NCI-H446 treated with DMSO at 0.1 percent for 48 hours (cell line): Measurements from ENCODE around the gene PEX10.

Experiments
- DNase-seq: peaks from one replicate; lab custom pipeline; 2025; lab: John Stamatoyannopoulos, UW

PEX10 gene

DNA sequence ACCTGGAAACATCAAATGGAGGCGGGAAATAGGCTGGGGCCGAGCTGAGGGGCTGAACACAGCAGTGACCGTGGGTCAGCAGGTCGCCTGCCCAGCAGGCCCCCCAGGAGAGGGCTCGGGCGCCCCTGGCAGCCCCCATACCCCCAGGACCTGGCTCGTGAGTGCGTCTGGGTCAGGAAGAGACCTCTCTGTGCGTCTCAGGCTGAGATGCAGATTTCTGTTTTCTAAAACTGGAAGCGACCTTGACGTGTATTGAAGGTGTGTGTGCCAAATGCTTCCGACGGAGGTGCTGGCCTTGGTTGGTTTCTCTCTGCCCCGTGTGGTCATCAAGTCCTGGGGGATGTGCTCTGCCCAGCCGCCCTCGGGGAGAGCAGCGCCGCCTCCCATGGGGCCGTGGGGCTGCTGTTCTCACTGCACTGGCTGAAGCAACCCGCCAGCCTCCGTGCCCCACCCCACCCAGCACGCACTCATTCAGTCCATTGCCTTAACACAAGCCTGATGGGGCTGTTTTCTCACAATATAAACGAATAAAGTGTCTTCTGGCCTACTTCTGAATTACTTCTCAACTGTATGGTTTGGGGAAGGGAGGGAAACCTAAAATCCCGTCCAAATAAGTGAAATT lies 7.4 kb downstream of the PEX10 start:
- DNase-seq, result no peak

DNA sequence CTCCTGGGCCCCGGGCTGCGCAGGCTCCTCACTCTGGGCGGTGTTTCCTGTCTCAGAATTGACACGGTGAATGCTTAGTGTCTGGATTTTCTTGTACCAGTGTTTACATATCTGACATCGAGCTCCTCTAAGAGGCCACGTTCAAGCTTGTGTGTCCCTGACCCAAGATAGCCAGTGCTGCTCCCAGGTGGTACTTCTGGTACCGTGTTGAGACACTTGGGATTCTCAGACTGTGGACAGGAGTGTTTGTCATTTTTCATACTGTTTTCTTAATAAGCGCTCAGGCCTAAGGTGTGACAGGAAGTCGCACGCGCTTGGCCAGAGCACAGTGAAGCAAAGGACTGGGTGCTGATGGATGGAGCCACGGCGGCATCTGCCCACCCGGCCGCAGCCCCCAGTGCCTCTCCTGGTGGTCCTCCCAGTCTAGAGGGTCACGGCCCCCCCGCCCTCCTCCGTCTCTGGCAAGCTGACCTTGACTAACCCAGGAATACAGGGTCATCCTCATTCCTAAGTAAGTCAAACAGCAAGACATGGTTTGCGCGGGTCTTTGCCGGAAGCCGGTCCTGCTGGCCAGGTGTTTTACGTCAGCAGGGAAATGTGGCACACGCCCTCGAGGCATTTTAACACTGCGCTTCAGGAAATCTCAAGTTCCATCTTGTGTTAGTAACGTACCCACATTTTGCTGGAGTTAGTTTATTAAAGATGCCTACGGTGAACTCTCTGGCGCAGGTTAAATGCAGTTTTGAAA lies 8.0 kb downstream of the PEX10 start:
- no peak for DNase-seq

DNA sequence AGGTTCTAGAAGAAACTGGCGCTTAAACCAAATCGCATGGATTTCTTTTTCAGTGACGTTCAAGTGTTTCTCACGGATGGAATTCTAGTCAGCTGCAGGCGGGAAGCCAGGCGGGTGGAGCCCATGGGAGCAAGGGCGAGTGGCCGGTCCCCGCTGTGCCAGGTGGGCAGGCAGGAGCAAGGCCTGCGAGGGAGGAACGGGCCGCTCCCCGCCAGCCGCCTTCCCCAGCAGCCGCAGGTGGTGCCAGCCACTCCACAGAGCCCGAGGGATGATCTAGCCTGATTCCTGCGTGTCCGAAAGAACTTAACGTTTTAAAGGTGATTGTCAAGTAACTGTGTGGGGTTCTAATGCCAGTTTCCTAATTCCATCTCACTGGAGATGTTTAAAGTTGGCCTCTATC lies 9.1 kb downstream of the PEX10 start:
- no peak for DNase-seq

DNA sequence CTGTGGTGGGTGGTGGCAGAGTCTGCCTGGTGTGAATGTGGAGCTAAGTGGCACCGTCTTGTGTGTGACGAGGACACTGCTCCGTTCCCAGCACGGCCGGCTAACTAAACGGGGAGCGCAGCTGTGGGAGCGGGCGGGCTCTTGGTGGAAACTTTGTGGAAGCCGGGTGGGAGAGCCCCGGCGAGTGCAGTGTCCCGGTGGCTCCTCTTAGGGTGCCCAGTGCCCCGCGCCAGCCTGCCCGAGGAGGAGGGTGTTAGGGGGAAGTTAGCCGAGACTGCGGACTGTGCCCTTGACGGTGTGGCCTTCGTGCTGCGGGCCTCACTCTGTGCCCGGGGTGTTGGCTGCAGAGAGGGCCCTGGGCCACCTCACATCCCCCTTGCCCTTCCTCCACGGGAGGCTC lies 9.9 kb downstream of the PEX10 start:
- DNase-seq, result no peak

DNA sequence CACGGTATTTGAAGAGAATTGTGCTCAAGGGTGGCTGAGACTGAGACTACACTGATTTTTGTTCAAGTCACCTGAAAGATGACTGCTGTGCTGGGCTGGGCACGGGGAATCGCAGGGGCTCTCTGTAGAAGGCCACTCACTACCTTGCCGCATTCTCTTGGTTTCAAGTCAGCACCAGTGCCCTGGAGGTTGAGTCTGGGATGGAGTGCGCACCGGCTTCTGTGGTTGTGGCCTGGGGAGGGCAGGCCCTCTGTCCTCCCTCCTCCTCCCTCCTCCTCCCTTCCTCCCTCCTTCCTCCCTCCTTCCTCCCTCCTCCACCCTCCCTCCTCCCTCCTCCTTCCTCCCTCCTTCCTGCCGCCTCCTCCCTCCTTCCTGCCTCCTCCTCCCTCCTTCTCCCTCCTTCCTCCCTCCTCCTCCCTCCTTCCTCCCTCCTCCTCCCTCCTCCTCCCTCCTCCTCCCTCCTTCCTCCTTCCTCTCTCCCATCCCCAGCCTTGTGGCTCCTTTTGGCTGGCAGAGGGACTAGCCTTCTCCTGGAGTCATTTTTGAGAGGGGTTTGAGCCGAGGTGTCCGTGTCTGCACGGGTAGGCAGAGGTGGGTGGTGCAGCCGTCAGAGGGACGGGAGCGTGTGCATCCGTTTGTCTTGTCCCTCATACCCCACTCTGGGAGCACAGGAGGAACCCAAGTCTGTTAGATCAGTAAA lies 11.3 kb downstream of the PEX10 start:
- no peak for DNase-seq

DNA sequence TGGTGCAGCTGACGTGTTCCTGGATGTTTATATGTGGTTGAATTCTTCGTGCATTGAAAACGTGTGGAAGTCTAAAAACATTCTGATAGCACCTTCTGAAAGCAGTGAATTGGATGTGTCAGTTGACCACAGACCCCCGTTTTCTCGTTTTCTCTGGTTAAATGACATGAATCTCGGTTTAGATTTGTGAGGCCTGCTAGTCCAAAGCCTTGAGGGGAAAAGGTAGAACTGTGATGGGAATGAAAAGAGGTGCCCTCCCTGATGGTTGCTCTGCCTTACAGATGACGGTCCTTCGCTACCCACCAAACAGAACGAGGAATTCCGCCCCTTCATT lies 11.8 kb downstream of the PEX10 start:
- DNase-seq, result no peak

DNA sequence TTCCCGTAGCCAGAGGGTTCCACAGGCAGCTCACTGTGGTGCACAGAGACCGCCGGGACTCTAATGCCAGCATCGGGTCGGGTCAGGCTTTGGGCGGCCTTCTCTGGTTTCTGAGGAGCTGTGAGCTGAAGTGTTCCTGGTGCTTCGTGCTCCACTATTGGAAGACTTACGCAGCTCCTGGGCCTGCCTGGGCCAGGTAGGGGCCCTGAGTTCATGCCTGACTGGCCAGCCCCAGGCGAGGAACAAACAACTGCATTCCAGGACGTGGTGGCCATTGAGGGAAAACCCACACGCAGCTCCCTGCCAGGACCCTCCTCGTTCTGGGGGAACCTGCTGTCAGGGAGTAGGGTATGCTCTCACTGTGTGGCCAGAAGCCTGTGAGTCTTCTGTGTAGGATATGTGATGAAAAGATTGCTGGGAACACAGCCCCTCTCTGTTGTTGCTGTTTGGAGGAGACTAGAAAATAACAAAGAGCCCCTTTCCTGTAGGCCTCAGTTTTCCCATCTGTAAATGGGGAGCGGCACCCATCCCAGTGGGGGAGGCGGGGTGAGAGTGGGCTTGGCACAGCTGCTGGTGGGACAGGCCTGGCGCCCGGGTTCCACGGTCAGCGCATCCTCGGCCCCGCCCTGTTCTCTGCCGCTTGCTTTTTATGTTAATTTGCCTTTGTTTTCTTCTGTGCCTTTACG lies 12.3 kb downstream of the PEX10 start:
- DNase-seq, result no peak

DNA sequence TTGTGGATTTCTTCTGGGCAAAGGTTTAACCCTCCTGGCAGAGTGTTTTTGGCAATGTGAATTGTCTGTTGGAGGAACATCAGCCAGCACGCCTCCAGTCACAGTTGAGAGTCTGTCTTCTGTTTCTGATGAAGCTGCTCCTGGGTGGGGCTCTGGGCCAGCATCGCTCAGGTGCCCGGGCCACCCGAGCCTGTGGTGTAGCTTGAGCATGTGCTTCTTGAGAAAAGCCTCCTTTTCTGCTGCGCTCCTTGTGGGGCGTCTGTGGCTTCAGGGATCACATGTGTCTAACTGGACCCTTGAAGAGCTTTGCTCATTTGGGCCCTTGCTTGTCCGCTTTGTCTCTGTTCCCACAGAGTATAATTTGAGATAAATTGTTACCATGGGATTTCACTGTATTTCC lies 13.5 kb downstream of the PEX10 start:
- no peak for DNase-seq

DNA sequence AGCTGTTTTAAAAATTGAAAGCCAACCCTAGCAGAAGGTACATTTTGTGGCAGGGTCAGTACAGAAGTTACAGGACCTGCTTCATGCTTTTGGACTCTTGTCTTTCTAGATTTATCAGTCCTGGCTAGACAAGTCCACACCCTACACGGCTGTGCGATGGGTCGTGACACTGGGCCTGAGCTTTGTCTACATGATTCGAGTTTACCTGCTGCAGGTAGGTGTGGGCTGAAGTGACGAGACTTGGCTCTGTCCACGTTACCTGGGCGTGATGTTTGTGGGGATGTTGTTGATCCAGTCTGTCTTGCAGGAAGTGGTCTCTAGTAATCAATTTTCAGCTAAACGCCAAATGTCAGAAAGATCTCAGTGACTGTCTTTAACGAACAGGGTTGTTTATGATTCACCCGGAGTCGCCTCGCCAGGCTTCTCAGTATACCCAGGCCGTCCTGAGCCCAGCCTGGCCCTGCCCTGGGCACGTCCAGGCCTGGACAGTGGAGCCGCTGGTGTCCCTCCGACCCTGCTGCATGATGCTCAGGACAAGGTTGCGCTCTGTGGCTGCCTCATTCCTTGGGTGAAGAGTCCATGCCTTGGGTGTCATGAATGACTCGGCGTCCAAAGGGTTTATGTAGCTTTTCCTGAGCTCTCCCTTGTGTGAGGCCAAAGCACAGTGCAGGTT lies 15.2 kb downstream of the PEX10 start:
- no peak for DNase-seq

DNA sequence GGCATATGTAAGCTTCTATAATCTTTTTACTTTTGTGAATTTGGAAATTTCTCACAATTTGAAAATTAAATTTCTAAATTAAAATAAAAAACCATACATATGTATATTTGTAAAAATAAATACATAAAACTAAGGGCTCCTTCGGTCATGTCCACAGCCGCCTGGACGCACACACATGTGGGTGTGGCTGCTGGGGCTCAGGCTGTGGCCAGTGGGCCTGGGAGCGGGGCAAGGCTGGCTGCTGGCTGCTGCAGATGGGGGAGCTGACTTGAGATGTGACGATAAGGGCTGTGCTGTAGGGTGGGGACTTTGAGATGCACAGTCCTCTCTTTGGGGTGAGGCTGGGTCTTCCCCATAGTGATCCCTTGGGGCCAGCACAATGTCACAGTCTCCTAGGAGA lies 15.9 kb downstream of the PEX10 start:
- DNase-seq, result no peak

DNA sequence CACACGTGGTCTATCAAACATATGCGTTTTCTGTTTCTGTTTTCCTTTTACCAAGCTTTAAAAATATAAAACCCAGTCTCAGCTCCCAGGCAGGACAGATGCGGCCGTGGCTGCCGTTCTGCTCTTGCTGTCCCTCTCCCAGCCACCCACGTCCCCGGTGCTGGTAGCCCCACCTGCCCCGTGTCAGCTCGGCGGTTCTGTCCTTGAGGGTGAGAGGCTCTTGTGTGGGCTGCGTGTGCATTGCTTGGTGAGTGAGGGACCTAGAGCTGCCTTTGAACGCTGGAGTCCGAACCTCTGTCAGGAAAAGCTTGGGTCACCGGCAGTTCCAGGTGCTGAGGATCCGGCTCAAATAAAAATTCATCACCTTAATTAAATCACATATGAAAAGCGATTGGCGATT lies 16.3 kb downstream of the PEX10 start:
- DNase-seq, result no peak

DNA sequence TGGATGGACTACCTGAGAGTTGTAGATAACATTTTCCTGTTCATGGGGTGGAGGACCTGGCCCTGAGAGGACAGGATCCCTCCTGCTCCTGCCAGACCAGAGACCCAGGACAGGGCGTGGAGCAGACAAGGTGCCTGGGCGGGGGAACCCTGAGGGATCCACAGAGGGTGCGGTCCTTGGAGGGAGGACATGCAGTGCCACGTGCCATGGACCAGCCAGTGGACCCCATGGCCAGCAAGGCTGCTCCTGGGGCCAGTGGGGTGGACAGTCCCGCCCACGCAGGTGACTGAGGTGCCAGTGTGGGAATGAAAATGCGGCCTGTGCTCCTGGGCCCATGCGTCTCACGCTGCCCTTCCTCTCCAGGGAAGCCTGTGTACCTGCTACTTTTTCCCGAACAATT lies 17.1 kb downstream of the PEX10 start:
- no peak for DNase-seq

DNA sequence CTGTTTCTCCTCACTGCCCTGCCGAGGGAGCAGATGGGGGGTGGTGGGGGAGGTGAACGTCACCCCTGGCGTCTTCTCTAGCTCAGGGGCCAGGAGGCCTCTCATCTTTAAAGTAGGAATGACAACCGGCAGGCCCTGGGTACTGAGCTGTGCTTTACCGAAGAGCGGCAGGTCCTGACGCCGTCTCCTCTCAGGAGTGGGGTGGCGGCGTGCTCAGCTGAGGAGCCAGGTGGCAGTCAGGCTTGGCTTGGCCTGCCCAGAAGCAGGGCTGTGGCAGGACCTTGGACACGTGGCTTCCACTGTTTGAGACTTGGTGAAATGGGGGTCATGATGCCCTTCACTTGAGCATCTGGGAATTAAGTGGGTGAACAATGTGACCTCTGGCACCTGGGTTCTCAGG lies 17.6 kb downstream of the PEX10 start:
- no peak for DNase-seq

DNA sequence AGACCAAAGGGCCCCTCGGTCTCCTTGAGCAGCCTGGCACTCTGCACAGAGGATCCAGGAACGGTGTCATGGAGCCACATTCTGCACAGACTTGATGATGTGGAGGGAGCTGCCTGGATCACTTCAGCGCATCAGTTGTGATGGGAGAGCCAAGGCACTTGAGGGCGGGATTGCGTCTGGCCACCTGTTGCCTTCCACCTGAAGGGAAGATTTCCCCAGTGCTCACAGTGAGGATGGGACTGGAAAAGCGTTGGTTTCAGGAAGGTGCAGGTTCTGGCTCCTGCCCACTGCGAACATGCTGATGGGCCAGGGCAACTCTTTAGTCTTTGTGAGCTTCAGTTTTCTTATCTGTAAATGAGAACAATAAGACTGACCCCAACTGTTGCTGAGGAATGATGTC lies 18.1 kb downstream of the PEX10 start:
- DNase-seq, result no peak

DNA sequence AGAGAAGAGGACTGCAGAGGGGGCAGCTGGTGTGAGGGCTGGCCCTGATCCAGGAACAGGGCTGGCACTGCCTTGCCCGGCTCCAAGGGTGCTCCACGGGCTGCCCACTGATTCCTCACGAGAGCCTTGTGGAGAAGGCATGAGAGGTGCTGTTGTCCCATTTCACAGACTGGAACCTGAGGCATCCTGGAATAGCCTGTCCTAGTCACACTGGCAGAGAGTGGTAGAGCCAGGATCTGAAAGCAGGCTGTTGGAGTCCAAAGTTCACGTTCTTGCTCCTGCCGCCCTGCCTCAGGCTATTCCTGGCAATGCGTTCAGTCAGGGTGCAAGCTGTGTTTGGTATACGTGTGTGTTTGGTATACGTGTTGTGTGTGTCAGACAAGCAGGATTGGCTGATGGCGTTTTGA lies 18.9 kb downstream of the PEX10 start:
- DNase-seq, result no peak

DNA sequence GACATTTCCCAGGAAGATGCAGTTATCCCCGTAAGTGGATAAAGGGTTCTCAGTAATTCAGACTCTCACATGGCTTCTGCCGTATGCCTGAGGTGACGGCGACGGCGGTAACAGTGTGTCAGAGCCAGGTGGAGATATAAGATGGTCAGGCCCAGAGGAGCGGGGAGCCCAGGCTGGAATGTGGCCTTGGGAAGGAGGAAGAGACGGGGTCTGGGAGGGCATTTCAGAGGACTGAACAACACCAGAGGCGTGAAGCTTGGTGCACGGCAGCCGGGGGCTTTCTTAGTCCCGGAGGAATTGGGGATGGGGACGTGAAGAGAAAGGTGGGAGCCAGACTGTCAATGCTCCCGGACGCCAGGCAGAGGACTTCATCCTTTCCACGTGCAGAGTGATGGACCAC lies 19.7 kb downstream of the PEX10 start:
- DNase-seq, result no peak

DNA sequence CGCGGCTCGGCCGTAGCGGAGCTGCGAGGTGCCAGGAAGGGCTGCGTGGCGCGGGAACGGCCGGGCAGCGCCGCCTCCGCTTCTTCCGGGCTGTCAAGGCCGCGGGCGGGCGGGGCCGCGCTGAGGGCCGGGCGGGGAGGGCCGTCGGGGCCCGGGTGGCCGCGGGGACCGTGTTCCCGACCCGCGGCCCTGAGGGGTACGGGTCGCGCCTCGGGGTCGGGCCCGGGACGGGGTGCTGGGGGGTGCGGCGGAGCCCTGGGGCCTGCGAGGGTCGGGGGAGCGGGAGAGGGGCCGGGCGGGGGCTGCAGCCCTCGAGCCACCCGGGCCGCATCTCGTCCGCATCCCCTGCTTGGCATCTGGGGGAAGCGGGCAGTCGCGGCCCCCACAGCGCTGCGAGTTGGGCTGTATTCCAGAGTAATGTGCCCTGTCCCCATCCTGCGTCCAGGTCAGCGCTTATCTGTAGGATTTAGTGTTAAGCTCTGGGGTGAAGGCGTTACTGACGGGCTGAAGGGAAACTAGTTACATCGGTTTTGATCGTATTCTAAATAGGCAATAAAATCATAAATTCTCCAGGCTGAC lies 20.3 kb downstream of the PEX10 start:
- no peak for DNase-seq

DNA sequence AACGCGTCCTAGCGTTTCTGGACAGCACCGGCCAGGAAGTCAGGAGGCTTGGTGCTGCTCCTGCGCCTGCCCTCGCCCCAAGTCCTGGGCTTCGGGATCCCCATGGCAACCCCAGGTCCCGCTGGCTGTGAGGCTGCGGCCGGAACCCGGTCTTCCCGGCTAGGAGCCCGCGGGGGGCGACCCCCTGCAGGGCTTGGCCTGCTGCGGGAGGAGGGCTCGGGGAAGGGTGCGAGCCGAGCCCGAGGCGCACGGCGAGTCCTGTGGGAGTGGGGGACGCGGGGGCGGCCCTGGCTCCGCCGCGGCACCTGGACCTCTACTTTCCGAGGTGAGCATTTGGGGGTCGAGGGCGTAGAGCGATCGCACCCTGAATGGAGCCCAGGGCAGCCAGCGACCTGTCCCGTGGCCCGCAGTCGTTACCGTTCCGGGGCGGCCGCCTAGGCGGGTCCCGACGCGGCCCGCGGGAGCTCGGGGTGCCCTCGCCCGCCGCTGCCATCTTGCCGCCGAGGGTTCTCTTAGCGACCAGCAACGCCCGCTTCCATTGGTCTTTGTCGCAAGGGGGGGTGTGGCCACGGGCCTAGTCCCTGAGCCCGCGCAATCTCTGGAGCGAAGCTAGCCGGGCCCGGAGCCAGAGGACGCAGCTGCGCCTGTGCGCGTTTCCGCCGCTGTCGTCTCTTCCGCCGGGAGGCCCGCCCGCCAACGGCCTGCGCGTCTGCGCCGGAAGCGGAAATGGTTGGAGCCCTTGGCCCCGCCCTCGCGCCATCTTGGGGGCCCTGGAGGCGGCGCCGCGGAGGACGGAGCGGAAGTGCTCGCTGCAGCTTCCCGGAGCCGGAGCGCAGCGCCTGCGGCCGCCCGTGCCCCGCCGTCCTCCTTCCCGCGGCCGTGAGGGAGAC lies 21.1 kb downstream of the PEX10 start, which contains the start of the genes MORN1 and RER1:
MORN1 (minus strand) TSS at position 514 of the 890 bp plus-strand sequence; CDS start at position 493, 21 bp downstream.
RER1 (plus strand) TSS at position 801 of the 890 bp plus-strand sequence. CDS start 3,950 bp downstream, outside the sequence.
- peak; percentile 98 for DNase-seq

DNA sequence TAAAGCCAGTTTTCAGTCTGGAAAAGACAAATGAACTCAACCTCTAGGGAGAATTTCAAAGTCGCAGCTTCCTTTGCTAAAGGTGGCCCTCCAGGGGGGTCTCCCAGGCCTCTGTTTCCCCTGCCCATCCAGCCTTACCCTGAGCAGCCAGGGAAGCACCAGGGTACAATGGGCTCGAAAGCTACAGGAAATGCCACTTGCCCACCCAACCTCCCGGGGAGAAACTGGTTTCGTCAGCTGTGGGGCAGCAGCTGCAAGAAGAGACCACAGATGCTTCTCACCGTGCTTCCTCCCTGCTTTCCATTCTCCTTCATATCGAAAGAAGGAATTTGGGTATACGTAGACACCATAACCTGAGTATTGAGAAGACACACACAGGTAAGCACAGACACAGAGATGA lies 22.7 kb downstream of the PEX10 start:
- no peak for DNase-seq

DNA sequence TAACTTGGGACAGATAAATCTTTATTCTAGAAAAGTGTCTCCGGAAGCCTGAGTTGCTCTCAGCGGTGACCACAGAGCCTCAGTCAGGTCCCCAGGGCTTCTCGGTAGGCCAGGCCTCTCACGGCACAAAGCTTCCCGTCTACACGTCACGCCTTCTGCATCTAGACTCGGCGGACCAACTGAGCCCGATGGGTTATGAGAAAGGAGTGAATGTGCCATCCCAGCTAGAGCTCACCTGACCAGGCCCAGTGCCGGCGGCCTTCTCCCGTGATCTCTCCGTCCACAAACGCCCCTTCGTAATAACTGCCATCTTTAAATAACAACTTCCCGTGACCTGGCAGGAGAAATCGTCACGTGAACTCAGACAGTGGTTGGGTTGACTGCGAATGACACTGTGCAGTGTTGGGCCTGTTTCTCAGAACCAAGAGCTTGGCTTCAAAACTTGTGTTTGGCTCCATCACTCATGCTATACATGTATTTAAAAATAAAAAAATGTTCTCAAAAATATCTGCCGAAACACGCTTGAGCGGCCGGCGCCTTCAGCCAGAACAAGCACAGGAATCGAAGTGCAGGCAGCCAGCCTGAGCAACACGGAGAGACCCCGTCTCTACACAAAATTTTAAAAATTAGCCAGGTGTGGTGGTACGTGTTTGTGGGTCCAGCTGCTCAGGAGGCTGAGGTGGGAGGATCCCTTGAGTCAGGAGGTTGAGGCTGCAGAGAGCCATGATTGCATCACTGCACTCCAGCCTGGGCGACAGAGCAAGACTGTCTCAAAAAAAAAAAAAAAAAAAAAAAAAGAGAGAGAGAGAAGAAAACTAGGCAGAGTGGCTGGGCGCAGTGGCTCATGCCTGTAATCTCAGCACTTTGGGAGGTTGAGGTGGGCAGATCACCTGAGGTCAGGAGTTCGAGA lies 24.1 kb downstream of the PEX10 start:
- no peak for DNase-seq
